Retinal pigment epithelial cell (primary cell): ENCODE measurements around the gene TNFSF10.
"Not testable (repeated sequence)": the region's sequence is repeated elsewhere in the genome, so short reads cannot be mapped to it uniquely, and the experiment has no call there.

Source experiments
- DNase-seq: peaks from one replicate; pipeline ENCODE4 v3.0.0-alpha.2; 2010; ENCODE audit warnings: low read depth
- H3K4me3 ChIP-seq: 2 replicates; pipeline ENCODE4 v1.5.1; 2011; ENCODE audit warnings: mild to moderate bottlenecking, low read length, control low read depth, moderate library complexity
- TF ChIP-seq, protein P1 (sequence below): conservative IDR thresholded peaks from 2 replicates; pipeline ENCODE4 v1.5.1; 2011; ENCODE audit warnings: low read depth, low read length, control low read depth, inconsistent platforms

Gene TNFSF10

DNA sequence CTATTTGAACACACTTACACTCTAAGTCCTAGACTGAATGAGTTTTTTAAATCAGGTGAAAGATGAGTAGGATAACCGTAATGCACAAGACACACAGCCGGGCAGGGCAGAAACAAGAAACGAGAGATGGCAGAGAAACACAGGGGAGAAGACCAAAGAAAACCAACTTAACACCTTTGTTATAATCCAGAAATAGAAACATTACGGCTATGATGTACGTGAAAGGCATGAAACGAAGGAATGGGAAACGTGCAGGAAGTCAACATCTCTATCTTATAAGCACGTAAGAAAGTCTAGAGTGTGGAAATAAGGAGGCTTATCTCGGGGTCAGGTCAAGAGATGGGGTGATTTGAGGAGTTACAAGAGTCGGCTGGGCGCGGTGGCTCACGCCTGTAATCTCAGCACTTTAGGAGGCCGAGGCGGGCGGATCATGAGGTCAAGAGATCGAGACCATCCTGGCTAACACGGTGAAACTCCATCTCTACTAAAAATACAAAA, 1.9 kb upstream of the TNFSF10 start:
- TF ChIP-seq, protein P1, sequence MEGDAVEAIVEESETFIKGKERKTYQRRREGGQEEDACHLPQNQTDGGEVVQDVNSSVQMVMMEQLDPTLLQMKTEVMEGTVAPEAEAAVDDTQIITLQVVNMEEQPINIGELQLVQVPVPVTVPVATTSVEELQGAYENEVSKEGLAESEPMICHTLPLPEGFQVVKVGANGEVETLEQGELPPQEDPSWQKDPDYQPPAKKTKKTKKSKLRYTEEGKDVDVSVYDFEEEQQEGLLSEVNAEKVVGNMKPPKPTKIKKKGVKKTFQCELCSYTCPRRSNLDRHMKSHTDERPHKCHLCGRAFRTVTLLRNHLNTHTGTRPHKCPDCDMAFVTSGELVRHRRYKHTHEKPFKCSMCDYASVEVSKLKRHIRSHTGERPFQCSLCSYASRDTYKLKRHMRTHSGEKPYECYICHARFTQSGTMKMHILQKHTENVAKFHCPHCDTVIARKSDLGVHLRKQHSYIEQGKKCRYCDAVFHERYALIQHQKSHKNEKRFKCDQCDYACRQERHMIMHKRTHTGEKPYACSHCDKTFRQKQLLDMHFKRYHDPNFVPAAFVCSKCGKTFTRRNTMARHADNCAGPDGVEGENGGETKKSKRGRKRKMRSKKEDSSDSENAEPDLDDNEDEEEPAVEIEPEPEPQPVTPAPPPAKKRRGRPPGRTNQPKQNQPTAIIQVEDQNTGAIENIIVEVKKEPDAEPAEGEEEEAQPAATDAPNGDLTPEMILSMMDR, result no peak
- H3K4me3 ChIP-seq, result no peak overlapping the region
- DNase-seq, result no peak

DNA sequence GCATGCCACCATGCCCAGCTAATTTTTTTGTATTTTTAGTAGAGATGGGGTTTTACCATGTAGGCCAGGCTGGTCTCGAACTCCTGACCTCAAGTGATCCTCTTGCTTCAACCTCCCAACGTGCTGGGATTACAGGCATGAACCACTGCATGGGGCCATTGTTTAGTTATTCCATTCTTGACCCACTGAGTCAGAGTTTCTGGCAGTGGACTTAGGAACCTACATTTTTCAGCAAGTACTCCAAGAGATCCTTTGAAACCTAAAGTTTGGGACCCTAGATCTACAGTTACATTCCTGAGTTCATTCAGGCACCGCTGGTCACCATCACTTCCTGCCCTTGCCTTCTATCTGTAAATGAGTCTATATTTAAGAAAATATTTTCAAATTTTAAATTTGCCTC, 1.4 kb upstream of the TNFSF10 start:
- no peak for DNase-seq
- TF ChIP-seq, protein P1, result no peak
- H3K4me3 ChIP-seq, result no peak overlapping the region

DNA sequence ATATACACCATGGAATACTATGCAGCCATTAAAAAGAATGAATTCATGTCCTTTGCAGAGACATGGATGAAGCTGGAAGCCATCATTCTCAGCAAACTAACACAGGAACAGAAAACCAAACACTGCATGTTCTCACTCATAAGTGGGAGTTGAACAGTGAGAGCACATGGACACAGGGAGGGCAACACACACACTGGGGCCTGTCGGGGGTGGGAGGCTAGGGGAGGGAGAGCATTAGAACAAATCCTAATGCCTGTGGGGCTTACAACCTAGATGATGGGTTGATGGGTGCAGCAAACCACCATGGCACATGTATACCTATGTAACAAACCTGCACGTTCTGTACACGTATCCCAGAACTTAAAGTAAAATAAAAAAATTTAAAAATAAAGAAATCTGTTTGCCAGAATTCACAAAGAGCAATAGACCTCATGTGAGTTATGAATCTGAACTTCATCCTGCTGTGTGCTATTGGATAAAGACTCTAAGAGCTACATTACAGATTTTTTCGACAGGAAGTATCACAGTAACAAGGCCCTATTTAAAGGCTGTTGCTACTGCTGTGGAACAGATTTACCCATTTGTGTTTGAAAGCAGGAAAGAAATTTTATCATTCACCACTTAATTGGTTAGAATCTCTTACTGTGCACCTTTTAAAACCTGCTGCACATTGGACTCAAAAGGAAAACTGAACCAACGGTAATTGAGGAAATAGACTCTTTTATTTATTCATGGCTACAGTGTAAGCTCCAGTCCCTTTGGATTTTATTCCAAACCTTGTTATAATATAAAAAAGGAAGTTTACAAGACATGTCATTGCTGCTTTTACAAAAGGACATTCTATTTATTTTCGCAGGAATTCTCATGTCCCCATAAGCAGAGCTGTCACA, 1.1 kb downstream of the TNFSF10 start:
- DNase-seq, H3K4me3 ChIP-seq: not testable (repeated sequence)

DNA sequence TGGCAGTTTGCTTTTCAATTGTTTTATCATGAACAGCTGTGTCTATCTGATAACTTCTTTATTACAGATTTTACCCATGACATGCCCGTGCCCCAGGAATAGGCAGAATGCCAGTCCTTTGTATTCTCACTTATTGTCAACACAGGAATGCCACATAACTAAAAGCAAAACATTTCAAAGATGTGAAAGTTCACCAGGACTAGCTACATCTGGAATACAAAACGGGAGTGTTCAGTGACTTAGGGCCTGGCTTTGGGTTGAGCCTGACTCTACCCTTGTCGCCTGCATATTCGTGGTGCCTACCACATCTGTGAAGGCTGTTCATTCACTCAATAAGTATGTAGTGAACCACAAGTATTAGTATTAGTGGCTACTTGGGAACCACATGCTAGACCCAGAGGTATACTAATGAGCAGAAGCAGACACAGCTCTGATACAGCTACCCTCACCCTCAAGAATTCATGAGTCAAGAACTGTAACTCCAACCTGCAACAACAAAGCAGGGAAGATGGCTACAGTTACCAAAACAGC, 2.9 kb downstream of the TNFSF10 start:
- DNase-seq, result no peak

GRCh38 chr3:172519740-172520139, 3.5 kb downstream of the TNFSF10 start:
- TF ChIP-seq, protein P1, result no peak
- no peak overlapping the region for H3K4me3 ChIP-seq
- DNase-seq, result no peak

More for the DNA sequence above, 2.9 kb downstream of the TNFSF10 start:
- TF ChIP-seq, protein P1, result no peak
- no peak overlapping the region for H3K4me3 ChIP-seq

- no peak for DNase-seq
- no peak overlapping the region for H3K4me3 ChIP-seq
- TF ChIP-seq, protein P1, result no peak
Observed at GRCh38 chr3:172518929-172519640, 4.1 kb downstream of the TNFSF10 start.

DNA sequence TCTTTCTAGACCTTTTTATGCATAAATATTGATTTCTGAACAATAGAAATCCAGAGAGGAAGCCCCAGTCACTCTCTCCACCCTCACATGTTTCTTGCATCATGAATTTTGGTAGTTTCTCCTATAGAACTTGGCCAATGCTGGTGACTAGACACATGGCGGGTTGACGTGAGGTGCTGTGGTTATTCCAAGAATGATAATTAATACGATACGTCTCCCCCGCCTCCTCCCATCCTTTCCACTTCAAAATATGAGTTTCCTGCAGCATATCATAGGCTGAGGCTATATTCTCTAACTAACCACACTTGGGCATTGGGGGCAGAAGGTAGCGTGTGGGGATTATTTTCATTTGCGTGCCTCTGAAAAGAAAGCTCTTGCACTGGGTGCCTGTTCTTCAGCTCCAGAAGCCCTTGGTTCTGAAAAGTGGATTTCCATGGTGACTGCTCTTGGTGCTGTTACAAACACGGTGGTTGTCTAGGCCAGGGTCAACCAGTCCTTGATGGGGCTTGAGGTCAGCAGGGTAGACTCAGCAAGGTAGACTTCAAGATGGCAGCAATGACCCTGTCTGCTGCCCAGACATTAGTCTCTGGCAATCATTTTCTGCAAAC, 5.3 kb downstream of the TNFSF10 start:
- TF ChIP-seq, protein P1, result no peak
- DNase-seq, result no peak
- no peak overlapping the region for H3K4me3 ChIP-seq
